GM04503 (cell line): ENCODE results near the gene RALB.
A peak's percentile ranks its signal among the peaks of the same experiment; 100 is the strongest.

ENCODE experiments used
- DNase-seq: peaks from one replicate; pipeline ENCODE4 v3.0.0-alpha.2; 2012; ENCODE audit warnings: low read depth

The RALB gene

DNA sequence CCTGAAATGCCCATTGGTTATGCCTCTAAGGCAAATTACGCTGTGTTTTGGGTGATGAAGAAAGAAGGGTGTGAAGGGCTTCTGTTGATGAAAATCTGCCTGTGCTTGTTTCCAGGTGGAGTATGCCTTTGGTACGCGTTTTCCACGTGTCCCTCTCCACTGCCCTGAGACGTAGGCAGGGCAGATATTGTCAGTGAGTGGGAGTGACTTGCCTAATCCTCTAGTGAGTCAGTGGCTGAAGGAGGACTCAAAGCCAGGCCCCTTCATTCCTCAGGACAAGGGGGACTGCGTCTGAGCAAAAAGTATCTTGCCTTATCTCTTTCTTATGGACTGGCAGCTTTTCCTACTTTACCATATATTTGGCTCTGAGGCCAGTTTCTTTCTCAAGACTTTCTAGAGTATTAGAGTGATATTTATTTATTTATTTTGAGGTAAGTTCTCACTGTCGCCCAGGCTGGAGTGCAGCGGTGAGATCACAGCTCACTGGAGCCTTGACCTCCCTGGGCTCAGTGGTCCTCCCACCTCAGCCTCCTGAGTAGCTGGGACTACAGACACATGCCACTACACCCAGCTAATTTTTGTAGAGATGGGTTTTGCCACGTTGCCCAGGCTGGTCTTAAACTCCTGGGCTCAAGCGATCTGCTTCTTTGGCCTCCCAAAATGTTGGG lies 10.2 kb downstream of the RALB start:
- no peak for DNase-seq

GRCh38 chr2:120265006-120265405 lies 12.4 kb downstream of the RALB start:
- no peak for DNase-seq

DNA sequence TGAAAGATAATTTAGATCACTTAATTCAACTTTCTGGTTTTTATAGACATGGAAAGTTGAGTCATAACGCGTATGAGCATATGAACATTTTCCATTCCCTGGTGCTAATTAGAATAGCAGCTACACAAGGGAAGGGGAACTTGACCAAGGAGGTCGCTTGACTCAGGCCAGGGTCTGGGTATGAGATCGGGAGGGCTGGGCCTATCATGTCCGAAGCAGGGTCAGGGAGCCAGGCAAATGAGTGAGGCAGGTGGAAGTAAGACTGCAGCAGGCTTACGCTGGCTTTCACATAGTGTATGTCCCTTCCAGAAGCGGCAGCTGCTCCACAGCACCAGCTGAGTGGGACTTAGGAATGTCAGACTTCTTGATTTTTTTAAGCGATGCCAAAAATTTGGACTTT lies 14.7 kb downstream of the RALB start:
- no peak for DNase-seq

DNA sequence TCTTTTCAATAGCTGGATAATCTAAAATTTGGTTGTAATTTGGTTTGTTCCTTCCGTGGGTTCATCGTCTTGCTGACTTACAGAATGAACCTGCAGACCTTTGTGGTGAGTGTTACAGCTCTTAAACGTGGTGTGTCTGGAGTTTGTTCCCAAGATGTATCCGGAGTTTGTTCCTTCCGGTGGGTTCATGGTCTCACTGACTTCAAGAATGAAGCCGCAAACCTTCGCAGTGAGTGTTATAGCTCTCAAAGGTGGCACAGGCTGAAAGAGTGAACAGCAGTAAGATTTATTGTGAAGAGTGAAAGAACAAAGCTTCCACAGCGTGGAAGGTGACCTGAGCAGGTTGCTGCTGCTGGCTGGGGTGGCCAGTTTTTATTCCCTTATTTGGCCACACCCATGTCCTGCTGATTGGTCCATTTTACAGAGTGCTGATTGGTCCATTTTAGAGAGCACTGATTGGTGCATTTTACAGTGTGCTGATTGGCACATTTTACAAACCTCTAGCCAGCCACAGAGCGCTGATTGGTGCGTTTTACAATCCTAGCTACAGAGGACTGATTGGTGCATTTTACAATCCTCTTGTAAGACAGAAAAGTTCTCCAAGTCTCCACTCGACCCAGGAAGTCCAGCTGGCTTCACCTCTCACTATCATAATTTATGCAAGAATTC lies 16.6 kb downstream of the RALB start:
- no peak for DNase-seq

DNA sequence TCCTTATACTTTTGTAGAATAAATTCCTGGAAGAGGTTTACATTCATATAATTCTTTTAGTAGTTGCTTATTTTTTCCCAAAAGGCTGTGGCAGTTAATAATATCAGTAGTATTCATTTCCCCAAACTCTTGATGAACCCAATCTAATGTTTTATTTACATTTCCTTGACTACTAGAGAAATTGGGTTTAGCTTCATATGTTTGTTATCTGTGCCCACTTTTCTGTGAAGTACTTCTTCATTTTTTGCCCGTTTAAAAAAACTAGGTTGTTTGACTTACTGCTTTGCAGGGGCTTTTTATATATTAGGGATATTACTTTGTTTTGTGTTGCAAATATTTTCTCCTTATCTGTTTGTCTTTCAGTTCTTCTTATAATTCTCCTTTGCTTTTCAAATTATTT lies 17.2 kb downstream of the RALB start:
- no peak for DNase-seq

- DNase-seq = no peak
Measured at GRCh38 chr2:120271711-120272379, 19.2 kb downstream of the RALB start.

DNA sequence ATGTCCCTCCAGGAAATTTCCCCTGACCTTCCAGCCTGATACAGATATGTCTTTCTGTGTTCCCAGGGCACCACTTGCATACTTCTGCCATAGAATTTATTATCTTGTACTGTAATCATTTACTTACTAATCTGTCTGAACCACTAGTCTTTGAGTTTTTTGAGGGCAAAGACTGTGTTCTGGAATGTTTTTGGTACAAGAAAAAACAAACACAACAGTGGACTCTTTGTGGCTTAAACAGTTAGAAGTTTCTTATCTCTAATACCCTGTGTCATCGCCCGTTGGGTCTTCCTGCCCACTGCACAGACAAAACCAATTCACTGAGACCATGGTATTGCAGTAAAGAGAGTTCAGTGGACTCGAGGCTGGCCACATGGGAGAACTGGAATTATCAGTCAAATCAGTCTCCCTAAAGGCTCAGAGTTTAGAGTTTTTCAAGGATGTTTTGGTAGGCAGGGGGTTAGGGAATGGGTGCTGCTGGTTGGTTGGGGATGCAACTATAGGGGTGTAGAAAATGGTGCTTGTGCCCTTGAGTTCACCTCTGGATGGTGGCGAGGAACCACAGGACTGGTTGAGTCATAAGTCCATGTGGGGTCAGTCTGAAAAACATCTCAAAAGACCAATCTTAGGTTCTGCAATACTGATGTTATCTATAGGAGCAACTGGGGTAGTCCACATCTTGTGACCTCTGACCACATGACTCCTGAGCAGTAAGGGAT lies 20.3 kb downstream of the RALB start:
- DNase-seq = no peak

DNA sequence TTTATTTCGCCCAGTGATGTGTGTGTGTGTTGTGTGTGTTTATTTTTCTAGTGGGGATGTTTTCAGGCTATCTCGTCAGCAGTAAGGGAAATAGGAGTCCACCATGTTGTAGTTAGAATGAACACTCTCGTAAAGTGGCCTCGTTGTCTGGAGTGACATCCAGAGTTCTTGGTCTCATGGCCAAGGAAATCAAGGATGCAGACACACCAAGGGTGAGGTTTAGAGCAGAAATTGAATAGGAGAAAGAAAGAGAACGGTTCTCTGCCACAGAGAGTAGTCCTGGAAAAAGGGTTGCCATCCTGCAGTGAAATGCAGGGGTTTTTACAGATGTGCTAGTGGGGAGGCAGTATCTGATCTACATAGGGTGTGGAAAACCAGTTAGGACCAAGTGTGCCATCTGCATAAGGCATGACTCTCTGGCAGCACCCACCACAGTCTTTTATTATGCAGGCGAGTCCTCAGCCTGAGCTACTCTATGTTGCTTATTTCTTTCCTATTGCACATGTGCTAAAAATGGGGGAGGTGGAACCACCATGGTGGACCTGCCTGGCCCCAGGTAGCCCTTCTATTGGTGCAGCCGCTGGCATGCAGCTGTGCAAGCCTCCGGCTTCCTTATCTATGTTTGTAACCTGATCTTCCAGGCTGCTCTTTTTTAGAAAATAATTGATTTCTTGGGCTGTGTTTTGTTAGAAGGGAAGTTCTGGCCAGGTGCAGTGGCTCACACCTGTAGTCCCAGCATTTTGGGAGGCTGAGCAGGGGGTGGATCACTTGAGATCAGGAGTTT lies 23.2 kb downstream of the RALB start:
- no peak for DNase-seq

- DNase-seq = no peak
Measured at GRCh38 chr2:120277505-120278205, 25.0 kb downstream of the RALB start.

GRCh38 chr2:120278901-120279300 lies 26.2 kb downstream of the RALB start:
- no peak for DNase-seq

GRCh38 chr2:120279708-120280107 lies 27.1 kb downstream of the RALB start:
- DNase-seq = no peak

DNA sequence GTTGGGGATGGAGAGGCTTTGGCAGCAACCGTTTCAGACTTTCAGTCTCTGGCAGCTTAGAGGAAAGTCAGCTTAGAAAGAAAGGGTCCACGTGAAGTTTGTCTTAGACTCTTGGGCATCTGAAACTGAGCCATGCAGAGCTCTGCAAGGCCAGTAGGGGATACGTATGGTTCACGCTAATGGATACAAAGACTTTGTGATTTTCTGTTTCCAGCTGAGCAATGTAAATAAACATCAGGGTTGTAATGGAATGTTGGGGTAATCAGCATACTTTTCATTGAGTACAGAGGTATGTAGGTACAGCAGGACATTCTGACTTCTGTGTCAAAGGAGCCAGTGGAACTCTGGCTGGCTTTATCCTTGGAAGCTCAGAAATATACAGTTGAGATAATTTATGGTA lies 31.0 kb downstream of the RALB start:
- no peak for DNase-seq

DNA sequence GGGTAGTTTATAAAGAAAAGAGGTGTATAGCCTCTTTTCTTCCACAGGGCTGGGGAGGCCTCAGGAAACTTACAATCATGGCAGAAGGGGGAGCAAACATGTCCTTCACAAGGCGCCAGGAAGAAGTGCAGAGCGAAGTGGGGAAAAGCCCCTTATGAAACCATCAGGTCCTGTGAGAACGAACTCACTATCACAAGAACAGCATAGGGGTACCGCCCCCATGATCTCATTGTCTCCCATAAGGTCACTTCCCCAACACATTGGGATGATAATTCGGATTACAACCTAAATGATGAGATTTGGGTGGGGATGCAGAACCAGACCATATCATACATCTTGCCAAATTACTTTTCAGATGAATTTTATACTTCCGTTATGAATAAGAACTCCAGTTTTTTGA lies 32.4 kb downstream of the RALB start:
- DNase-seq = no peak

DNA sequence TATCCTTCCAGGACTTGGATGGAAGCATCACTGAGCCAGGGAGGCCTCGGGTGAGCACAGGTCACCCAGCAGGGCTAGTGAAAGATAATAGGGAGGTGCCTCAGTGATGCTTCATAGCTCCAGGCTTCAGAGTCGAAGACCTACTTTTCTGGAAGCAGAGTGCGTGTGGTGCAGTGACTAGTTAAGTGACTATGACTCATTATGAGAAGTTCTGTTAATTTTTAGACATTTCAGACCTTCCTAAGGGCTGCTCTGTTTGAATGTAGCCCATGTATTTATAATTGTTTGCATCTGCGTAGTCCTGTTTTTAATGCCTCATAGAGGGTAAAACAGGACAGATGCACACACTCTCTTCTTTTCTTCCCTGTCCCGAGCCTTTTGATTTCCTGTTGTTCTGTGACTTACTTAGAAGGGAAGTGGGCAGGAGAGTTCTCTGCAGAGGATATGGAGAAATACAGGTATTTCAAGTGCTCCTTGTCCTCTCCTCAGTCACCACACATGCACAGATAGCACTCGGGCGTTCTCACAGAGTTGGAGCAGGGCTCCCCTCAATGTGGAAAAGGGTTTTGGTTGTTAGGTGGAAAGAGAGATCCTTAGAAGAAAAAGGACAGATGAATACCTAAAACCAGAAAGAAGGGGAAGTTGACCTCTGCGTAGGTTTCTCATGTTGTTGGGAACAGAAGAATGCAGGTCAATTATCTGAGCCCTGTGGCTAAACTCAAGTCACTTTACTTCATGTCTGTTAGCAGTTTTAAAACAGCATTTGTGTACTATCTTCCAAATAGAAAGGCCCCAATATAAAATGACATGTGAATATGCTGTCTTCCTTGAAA lies 34.7 kb downstream of the RALB start:
- DNase-seq = peak; percentile 85

GRCh38 chr2:120288016-120288373 lies 35.3 kb downstream of the RALB start:
- no peak for DNase-seq

- DNase-seq = no peak
Measured at GRCh38 chr2:120289221-120289906, 36.7 kb downstream of the RALB start.

GRCh38 chr2:120290737-120291136 lies 38.1 kb downstream of the RALB start:
- no peak for DNase-seq

- no peak for DNase-seq
Measured at GRCh38 chr2:120291401-120292311, 39.0 kb downstream of the RALB start.
